Nephron progenitor cell (in vitro differentiated cells): ENCODE measurements around the gene AFF2.

Source experiments
- DNase-seq: peaks from one replicate; pipeline ENCODE4 v3.0.0; 2021
- H3K27ac Mint-ChIP-seq: 2 replicates; pipeline ENCODE4 v1.8.0; 2021; ENCODE audit warnings: mild to moderate bottlenecking, moderate library complexity, mixed read lengths
- H3K27me3 Mint-ChIP-seq: 2 replicates; pipeline ENCODE4 v1.8.0; 2021; ENCODE audit warnings: mild to moderate bottlenecking, low read depth, mixed read lengths; ENCODE audit not compliant: poor library complexity
- H3K36me3 Mint-ChIP-seq: 2 replicates; pipeline ENCODE4 v1.8.0; 2021; ENCODE audit warnings: low read depth, mixed read lengths
- H3K4me1 Mint-ChIP-seq: 2 replicates; pipeline ENCODE4 v1.8.0; 2021; ENCODE audit warnings: mixed read lengths
- H3K4me3 Mint-ChIP-seq: 2 replicates; pipeline ENCODE4 v1.8.0; 2021; ENCODE audit warnings: mild to moderate bottlenecking, moderate library complexity, mixed read lengths
- H3K9me3 Mint-ChIP-seq: 2 replicates; pipeline ENCODE4 v1.8.0; 2021; ENCODE audit warnings: mild to moderate bottlenecking, moderate library complexity, mixed read lengths
- CTCF ChIP-seq: fragments of 200-600 bp; sonication (generic); IDR thresholded peaks from 2 replicates; pipeline ENCODE4 v1.5.0; 2021; ENCODE audit warnings: antibody characterized with exemption

The AFF2 gene

GRCh38 chrX:148815218-148815961, 315.0 kb downstream of the AFF2 start:
- Mint-ChIP-seq H3K9me3 (peaks cover 32% of the 10 kb centered on the region), H3K27ac (no peak overlapping the region), H3K27me3 (no peaks in the 10 kb centered on the region), H3K4me1 (peaks cover 10% of the 10 kb centered on the region), H3K4me3 (no peak overlapping the region), H3K36me3 (no peaks in the 10 kb centered on the region)
- no peak for DNase-seq
- no peak for TF ChIP-seq CTCF

GRCh38 chrX:148823986-148824385, 323.6 kb downstream of the AFF2 start:
- no peak overlapping the region for H3K4me3 Mint-ChIP-seq
- TF ChIP-seq CTCF = no peak
- no peak for DNase-seq
- no peak overlapping the region for H3K27ac Mint-ChIP-seq
- H3K4me1 Mint-ChIP-seq = no peaks in the 10 kb centered on the region
- H3K27me3 Mint-ChIP-seq = no peaks in the 10 kb centered on the region
- peaks cover 19% of the 10 kb centered on the region for H3K9me3 Mint-ChIP-seq
- no peaks in the 10 kb centered on the region for H3K36me3 Mint-ChIP-seq

GRCh38 chrX:148825696-148826095, 325.3 kb downstream of the AFF2 start:
- H3K36me3 Mint-ChIP-seq = no peaks in the 10 kb centered on the region
- no peak for TF ChIP-seq CTCF
- no peaks in the 10 kb centered on the region for H3K4me1 Mint-ChIP-seq
- DNase-seq = no peak
- H3K9me3 Mint-ChIP-seq = peaks cover 36% of the 10 kb centered on the region
- no peak overlapping the region for H3K4me3 Mint-ChIP-seq
- no peaks in the 10 kb centered on the region for H3K27me3 Mint-ChIP-seq
- no peak overlapping the region for H3K27ac Mint-ChIP-seq

- no peak for DNase-seq
- H3K27ac Mint-ChIP-seq = no peak overlapping the region
- H3K9me3 Mint-ChIP-seq = peaks cover 21% of the 10 kb centered on the region
- no peaks in the 10 kb centered on the region for H3K4me1 Mint-ChIP-seq
- no peak for TF ChIP-seq CTCF
- H3K27me3 Mint-ChIP-seq = no peaks in the 10 kb centered on the region
- no peak overlapping the region for H3K4me3 Mint-ChIP-seq
- H3K36me3 Mint-ChIP-seq = no peaks in the 10 kb centered on the region
Observed at GRCh38 chrX:148836741-148837140, 336.3 kb downstream of the AFF2 start.

- Mint-ChIP-seq H3K4me3 (no peak overlapping the region), H3K27ac (no peak overlapping the region), H3K27me3 (no peaks in the 10 kb centered on the region), H3K4me1 (no peaks in the 10 kb centered on the region), H3K9me3 (peaks cover 17% of the 10 kb centered on the region), H3K36me3 (no peaks in the 10 kb centered on the region)
- no peak for DNase-seq
- no peak for TF ChIP-seq CTCF
Observed at GRCh38 chrX:148850631-148851030, 350.2 kb downstream of the AFF2 start.

GRCh38 chrX:148854306-148854705, 353.9 kb downstream of the AFF2 start:
- no peaks in the 10 kb centered on the region for H3K27me3 Mint-ChIP-seq
- H3K27ac Mint-ChIP-seq = no peak overlapping the region
- peaks cover 16% of the 10 kb centered on the region for H3K9me3 Mint-ChIP-seq
- DNase-seq = no peak
- no peaks in the 10 kb centered on the region for H3K4me1 Mint-ChIP-seq
- no peak for TF ChIP-seq CTCF
- H3K4me3 Mint-ChIP-seq = no peak overlapping the region
- no peaks in the 10 kb centered on the region for H3K36me3 Mint-ChIP-seq
